Tibial artery (tissue), 4 donors: Measurements from ENCODE around the gene TTC7B.

ENCODE experiments used
- DNase-seq, 2 donors: peaks; one replicate each; pipeline ENCODE4 v3.0.0-alpha.2; 2019
- H3K27ac ChIP-seq, 2 donors: fragments of 200-600 bp; sonication (generic) in 1 of 2; 1 replicate in 1 of 2; 2 replicates in 1 of 2; pipeline ENCODE4 v1.5.1; 2018 to 2019; ENCODE audit warnings: mild to moderate bottlenecking in 1 of 2
- H3K27me3 ChIP-seq, 2 donors: fragments of 200-600 bp; sonication (generic) in 1 of 2; one replicate each; pipeline versions ENCODE4 v1.5.1 to v1.6.0; 2016 to 2019
- H3K36me3 ChIP-seq, 3 donors: fragments of 200-600 bp; sonication (generic) in 2 of 3; one replicate each; pipeline ENCODE4 v1.5.1; 2016 to 2019; ENCODE audit warnings: mild to moderate bottlenecking in 2 of 3
- H3K4me1 ChIP-seq, 4 donors: fragments of 200-600 bp; sonication (generic) in 2 of 4; 1 replicate in 3 of 4; 2 replicates in 1 of 4; pipeline ENCODE4 v1.5.1; 2016 to 2019
- H3K4me3 ChIP-seq, 2 donors: fragments of 200-600 bp; sonication (generic) in 1 of 2; 1 replicate in 1 of 2; 2 replicates in 1 of 2; pipeline ENCODE4 v1.5.1; 2018 to 2019; ENCODE audit warnings: mild to moderate bottlenecking in 2 of 2
- H3K9me3 ChIP-seq, 3 donors: fragments of 200-600 bp; sonication (generic) in 1 of 3; one replicate each; pipeline ENCODE4 v1.5.1; 2016 to 2019
- CTCF ChIP-seq, 2 experiments: fragments of 200-600 bp in 1 of 2; fragments of 450-650 bp in 1 of 2; IDR thresholded peaks; one replicate each; pipeline ENCODE4 v1.5.1; 2017 to 2019; ENCODE audit warnings: antibody characterized with exemption in 2 of 2, mild to moderate bottlenecking in 1 of 2, moderate library complexity in 1 of 2
- intact Hi-C: fragments of 100-400 bp; cut with DNase I; formaldehyde crosslinking; loops from one replicate; pipeline ENCODE4 v1.15.0; 2023; ENCODE audit warnings: low total_unique reads

The TTC7B gene

GRCh38 chr14:90721619-90722305 is 94.5 kb downstream of the TTC7B start:
- no peak for DNase-seq
- H3K9me3 ChIP-seq, result no peaks in the 10 kb centered on the region

GRCh38 chr14:90720832-90721231 is 95.4 kb downstream of the TTC7B start:
- no peaks in the 10 kb centered on the region for H3K27me3 ChIP-seq
- H3K4me3 ChIP-seq, result no peak overlapping the region
- H3K36me3 ChIP-seq, result no peaks in the 10 kb centered on the region
- DNase-seq, result no peak
- intact Hi-C loops, result no loop called here
- no peaks in the 10 kb centered on the region for H3K9me3 ChIP-seq
- no peak for TF ChIP-seq CTCF (IDR thresholded peaks at IDR 0.05)
- H3K4me1 ChIP-seq, result peaks cover 0 to 11% (median 2%) of the 10 kb centered on the region in 4 donors
- no peak overlapping the region for H3K27ac ChIP-seq

More at GRCh38 chr14:90721619-90722305, 94.5 kb downstream of the TTC7B start:
- H3K4me1 ChIP-seq, result peaks cover 0 to 15% (median 9%) of the 10 kb centered on the region in 4 donors
- no peak overlapping the region for H3K4me3 ChIP-seq
- H3K36me3 ChIP-seq, result no peaks in the 10 kb centered on the region
- TF ChIP-seq CTCF (IDR thresholded peaks at IDR 0.05), result no peak
- no peak overlapping the region for H3K27ac ChIP-seq
- intact Hi-C loops, result no loop called here
- no peaks in the 10 kb centered on the region for H3K27me3 ChIP-seq

- H3K4me1 ChIP-seq, result peaks cover 0 to 11% (median 2%) of the 10 kb centered on the region in 4 donors
- TF ChIP-seq CTCF (IDR thresholded peaks at IDR 0.05), result no peak
- no peaks in the 10 kb centered on the region for H3K36me3 ChIP-seq
- H3K4me3 ChIP-seq, result no peak overlapping the region
- H3K27ac ChIP-seq, result no peak overlapping the region
- intact Hi-C loops, result no loop called here
- H3K9me3 ChIP-seq, result no peaks in the 10 kb centered on the region
- H3K27me3 ChIP-seq, result no peaks in the 10 kb centered on the region
- DNase-seq, result no peak
These were observed 95.9 kb downstream of the TTC7B start for GRCh38 chr14:90720336-90720735.

- no peaks in the 10 kb centered on the region for H3K27me3 ChIP-seq
- peaks cover 0 to 11% (median 2%) of the 10 kb centered on the region in 4 donors for H3K4me1 ChIP-seq
- peaks cover 0 to 10% (median 7%) of the 10 kb centered on the region in 3 donors for H3K36me3 ChIP-seq
- no peak for DNase-seq
- H3K9me3 ChIP-seq, result no peaks in the 10 kb centered on the region
- H3K4me3 ChIP-seq, result no peak overlapping the region
- no peak for TF ChIP-seq CTCF (IDR thresholded peaks at IDR 0.05)
- intact Hi-C loops, result no loop called here
- no peak overlapping the region for H3K27ac ChIP-seq
These were observed 98.3 kb downstream of the TTC7B start for GRCh38 chr14:90717916-90718315.

- no peak overlapping the region for H3K27ac ChIP-seq
- intact Hi-C loops, result no loop called here
- H3K27me3 ChIP-seq, result no peaks in the 10 kb centered on the region
- H3K4me3 ChIP-seq, result no peak overlapping the region
- no peaks in the 10 kb centered on the region for H3K9me3 ChIP-seq
- H3K4me1 ChIP-seq, result peaks cover 0 to 11% (median 2%) of the 10 kb centered on the region in 4 donors
- H3K36me3 ChIP-seq, result peaks cover 0 to 11% (median 7%) of the 10 kb centered on the region in 3 donors
- no peak for TF ChIP-seq CTCF (IDR thresholded peaks at IDR 0.05)
- no peak for DNase-seq
These were observed 100.2 kb downstream of the TTC7B start for GRCh38 chr14:90715993-90716392.
